Eye (tissue), 1 donor: Measurements from ENCODE around the gene ADORA1.
A peak's percentile ranks its signal among the peaks of the same experiment; 100 is the strongest.

ENCODE experiments used
- DNase-seq: peaks from one replicate; pipeline ENCODE4 v3.0.0-alpha.2; 2015

The ADORA1 gene

GRCh38 chr1:203162403-203162802, 34.9 kb downstream of the ADORA1 start:
- no peak for DNase-seq

GRCh38 chr1:203163891-203164635, 36.5 kb downstream of the ADORA1 start:
- DNase-seq, result no peak

- no peak for DNase-seq
Measured at GRCh38 chr1:203165101-203165799, 37.7 kb downstream of the ADORA1 start.

GRCh38 chr1:203165800-203166161, 38.3 kb downstream of the ADORA1 start:
- DNase-seq, result no peak

- DNase-seq, result no peak
Measured at GRCh38 chr1:203166192-203166940, 38.8 kb downstream of the ADORA1 start.

GRCh38 chr1:203167026-203167912, 39.7 kb downstream of the ADORA1 start:
- DNase-seq, result no peak

GRCh38 chr1:203167913-203168200, 40.3 kb downstream of the ADORA1 start:
- no peak for DNase-seq

- no peak for DNase-seq
Measured at GRCh38 chr1:203168256-203168786, 40.8 kb downstream of the ADORA1 start.

- DNase-seq, result no peak
Measured at GRCh38 chr1:203168991-203169390, 41.5 kb downstream of the ADORA1 start.

- DNase-seq, result no peak
Measured at GRCh38 chr1:203169770-203170520, 42.4 kb downstream of the ADORA1 start.

GRCh38 chr1:203170625-203171330, 43.3 kb downstream of the ADORA1 start:
- DNase-seq, result no peak

GRCh38 chr1:203171341-203172183, 44.0 kb downstream of the ADORA1 start:
- DNase-seq, result no peak

- peak; percentile 71 for DNase-seq
Measured at GRCh38 chr1:203172184-203173010, 44.9 kb downstream of the ADORA1 start.

- no peak for DNase-seq
Measured at GRCh38 chr1:203173011-203173555, 45.6 kb downstream of the ADORA1 start.

GRCh38 chr1:203173566-203173965, 46.0 kb downstream of the ADORA1 start:
- DNase-seq, result no peak

GRCh38 chr1:203174324-203174985, 46.9 kb downstream of the ADORA1 start:
- no peak for DNase-seq

- DNase-seq, result no peak
Measured at GRCh38 chr1:203175237-203175826, 47.8 kb downstream of the ADORA1 start, which contains the start of gene MYBPH. Gene MYBPH, minus strand, starts transcription at chr1:203175826. Its CDS starts 71 bp downstream, at chr1:203175755.

GRCh38 chr1:203175827-203176241, 48.3 kb downstream of the ADORA1 start:
- DNase-seq, result no peak
